Skeletal muscle satellite cell (primary cell): ENCODE results near the gene WASHC3.

Experiments used
- H3K27me3 ChIP-seq: 2 replicates; pipeline ENCODE4 v1.7.0; 2013; ENCODE audit warnings: low read length; ENCODE audit not compliant: control insufficient read depth, insufficient read depth
- H3K36me3 ChIP-seq: 2 replicates; pipeline ENCODE4 v1.7.0; 2013; ENCODE audit warnings: mild to moderate bottlenecking, control low read depth, low read length; ENCODE audit not compliant: insufficient read depth
- H3K4me1 ChIP-seq: 2 replicates; pipeline ENCODE4 v1.7.0; 2013; ENCODE audit warnings: low read length; ENCODE audit not compliant: control insufficient read depth, insufficient read depth
- H3K4me2 ChIP-seq: 2 replicates; pipeline ENCODE4 v1.7.0; 2013; ENCODE audit warnings: mild to moderate bottlenecking, low read length
- H3K4me3 ChIP-seq: 2 replicates; pipeline ENCODE4 v1.7.0; 2013; ENCODE audit warnings: low read length
- H3K9ac ChIP-seq: 2 replicates; pipeline ENCODE4 v1.7.0; 2013; ENCODE audit warnings: mild to moderate bottlenecking, low read depth, low read length, moderate library complexity
- H3K9me3 ChIP-seq: replicated peaks from 2 replicates; pipeline ENCODE4 v1.7.0; 2013; ENCODE audit warnings: mild to moderate bottlenecking, control low read depth, low read length

Gene WASHC3

DNA sequence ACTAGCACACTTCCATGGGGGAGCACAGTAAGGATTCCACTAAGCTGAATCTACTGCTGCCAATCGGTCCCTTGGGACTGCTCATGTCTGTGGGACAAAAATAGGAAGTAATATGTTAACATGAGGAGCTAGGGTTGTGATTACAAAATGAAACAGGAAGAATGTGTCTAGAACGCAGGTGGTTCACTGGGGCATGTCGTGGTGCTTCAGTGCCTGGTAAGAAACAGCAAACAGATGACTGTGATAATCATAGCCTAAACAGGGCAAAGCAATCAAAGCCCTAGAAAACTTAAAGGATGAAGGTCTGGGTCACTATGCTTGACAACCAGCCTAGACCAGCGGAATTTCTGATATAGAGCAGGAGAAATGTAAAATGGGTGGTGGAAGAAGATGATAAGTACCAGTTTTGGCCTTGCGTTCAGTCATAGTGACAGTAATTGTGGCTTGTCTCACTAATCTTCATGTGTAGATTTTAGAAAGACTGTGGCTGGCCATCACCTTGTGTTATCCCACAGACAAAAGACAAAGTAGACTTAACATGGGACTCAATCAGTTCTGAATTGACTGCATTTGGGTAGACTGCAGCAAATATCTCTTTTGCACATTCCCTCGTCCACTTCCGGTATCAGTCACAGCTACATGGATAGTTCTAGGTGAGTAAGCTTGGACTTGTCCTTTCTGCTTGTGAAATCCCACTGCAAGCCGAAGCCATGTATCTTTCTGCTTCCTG lies 51.4 kb downstream of the WASHC3 start:
- H3K27me3 ChIP-seq = no peaks in the 10 kb centered on the region
- no peak overlapping the region for H3K9ac ChIP-seq
- H3K9me3 ChIP-seq = no peaks in the 10 kb centered on the region
- H3K4me3 ChIP-seq = no peak overlapping the region
- peaks cover 3% of the 10 kb centered on the region for H3K36me3 ChIP-seq
- H3K4me1 ChIP-seq = no peaks in the 10 kb centered on the region
- H3K4me2 ChIP-seq = no peak overlapping the region

DNA sequence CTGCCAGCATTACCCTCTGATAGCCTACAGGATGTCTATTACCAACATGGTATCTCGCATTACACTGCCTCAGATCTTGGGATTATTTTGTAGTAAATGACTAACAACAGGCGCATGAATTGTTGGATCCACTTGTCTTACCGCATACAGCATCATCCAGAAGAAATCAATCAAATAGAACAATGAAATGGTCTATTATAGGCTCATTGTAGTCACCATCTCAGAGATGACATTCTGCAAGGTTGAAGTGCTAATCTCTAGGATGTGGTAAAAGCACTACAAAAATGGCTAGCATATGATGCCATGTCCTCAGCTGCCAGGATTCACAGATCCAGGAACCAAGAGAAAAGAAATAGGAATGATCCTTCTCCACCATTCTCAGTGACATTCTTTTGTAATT lies 52.0 kb downstream of the WASHC3 start:
- Histone ChIP-seq H3K36me3 (peaks cover 3% of the 10 kb centered on the region), H3K4me3 (no peak overlapping the region), H3K9ac (no peak overlapping the region), H3K4me2 (no peak overlapping the region), H3K27me3 (no peaks in the 10 kb centered on the region), H3K9me3 (no peaks in the 10 kb centered on the region), H3K4me1 (no peaks in the 10 kb centered on the region)

DNA sequence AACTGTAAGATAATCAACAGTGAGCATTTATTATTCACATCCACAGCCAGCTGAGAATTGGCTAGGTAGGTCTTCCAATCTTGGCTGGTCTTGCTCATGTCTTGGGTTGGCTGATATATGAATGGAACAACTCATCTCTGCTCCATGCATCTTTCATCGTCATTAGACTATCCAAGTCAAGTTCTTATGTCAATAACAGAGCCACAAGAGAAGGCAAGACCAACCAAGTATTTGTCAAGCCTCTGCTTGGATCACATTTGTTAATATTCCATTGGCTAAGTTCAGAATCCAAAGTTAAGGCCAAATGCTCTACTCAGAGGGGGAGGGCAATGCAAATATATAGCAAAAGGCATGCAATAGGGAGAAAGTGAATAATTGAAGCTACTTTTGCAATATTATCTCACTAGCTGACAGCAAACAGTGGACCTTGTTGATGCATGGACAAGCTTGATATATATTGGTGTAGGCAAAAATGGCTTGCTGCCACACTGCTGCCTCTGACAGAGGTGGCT lies 53.1 kb downstream of the WASHC3 start:
- H3K4me1 ChIP-seq = no peaks in the 10 kb centered on the region
- H3K36me3 ChIP-seq = peaks cover 3% of the 10 kb centered on the region
- no peaks in the 10 kb centered on the region for H3K27me3 ChIP-seq
- H3K9me3 ChIP-seq = no peaks in the 10 kb centered on the region
- H3K4me3 ChIP-seq = no peak overlapping the region
- H3K4me2 ChIP-seq = no peak overlapping the region
- H3K9ac ChIP-seq = no peak overlapping the region

DNA sequence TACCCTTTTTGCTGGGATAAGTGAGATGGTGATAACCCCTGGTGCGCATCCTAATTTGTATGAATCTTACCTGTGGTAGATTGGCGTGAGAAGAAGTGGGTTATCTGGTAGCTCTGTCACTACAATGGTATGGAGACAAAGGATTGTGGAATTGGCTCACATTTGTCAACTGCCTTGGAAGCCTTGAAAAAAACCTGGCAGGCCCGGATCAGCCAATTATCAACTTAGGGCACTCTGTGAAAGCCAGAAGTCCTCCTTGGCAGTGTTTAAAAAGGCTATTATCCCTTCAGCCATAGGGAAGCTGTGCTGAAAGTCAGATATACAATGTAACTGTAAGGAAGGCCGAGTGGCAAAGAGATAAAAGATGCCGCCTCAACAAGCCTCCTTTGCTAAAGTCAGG lies 56.5 kb downstream of the WASHC3 start:
- H3K4me3 ChIP-seq = no peak overlapping the region
- H3K4me1 ChIP-seq = no peaks in the 10 kb centered on the region

DNA sequence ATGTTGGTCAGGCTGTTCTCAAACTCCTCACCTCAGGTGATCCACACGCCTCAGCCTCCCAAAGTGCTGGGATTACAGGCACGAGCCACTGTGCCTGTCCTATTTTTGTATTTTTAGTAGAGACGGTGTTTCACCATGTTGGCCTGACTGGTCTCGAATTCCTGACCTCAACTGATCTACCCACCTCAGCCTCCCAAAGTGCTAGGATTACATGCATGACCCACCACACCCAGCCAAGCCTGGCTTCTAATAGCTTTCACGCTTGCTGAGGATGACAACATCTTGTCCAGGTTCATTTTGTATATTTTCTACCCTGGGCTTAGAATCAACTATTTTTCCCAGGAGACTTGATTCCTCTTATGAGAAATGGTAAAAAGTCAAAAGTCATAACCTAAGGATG lies 64.7 kb downstream of the WASHC3 start:
- no peaks in the 10 kb centered on the region for H3K4me1 ChIP-seq
- H3K36me3 ChIP-seq = no peaks in the 10 kb centered on the region
- H3K4me3 ChIP-seq = no peak overlapping the region
- H3K9ac ChIP-seq = no peak overlapping the region
- no peaks in the 10 kb centered on the region for H3K9me3 ChIP-seq
- no peaks in the 10 kb centered on the region for H3K27me3 ChIP-seq
- no peak overlapping the region for H3K4me2 ChIP-seq

More for the DNA sequence above, 56.5 kb downstream of the WASHC3 start:
- H3K9ac ChIP-seq = no peak overlapping the region
- H3K27me3 ChIP-seq = no peaks in the 10 kb centered on the region
- H3K36me3 ChIP-seq = no peaks in the 10 kb centered on the region
- no peak overlapping the region for H3K4me2 ChIP-seq
- H3K9me3 ChIP-seq = no peaks in the 10 kb centered on the region

DNA sequence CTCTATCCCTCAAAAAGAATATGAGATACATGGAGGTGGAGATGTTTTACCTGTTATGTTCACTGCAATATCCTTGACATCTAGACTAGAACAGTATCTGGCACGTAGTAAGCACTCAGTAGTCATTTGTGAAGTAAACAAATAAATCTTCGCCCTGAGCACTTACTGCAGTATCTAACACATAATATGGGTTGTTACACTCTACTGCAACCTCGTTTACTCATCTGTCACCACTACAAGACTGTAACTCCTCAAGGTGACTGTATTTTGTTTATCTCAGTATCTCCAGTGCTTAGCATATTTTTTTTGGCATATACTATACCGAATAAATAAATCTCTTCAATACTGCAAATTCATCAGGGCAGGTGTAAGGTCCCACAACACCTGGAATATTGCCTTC lies 66.1 kb downstream of the WASHC3 start:
- Histone ChIP-seq H3K4me1 (no peaks in the 10 kb centered on the region), H3K4me2 (no peak overlapping the region), H3K36me3 (no peaks in the 10 kb centered on the region), H3K9ac (no peak overlapping the region), H3K9me3 (no peaks in the 10 kb centered on the region), H3K4me3 (no peak overlapping the region), H3K27me3 (no peaks in the 10 kb centered on the region)

DNA sequence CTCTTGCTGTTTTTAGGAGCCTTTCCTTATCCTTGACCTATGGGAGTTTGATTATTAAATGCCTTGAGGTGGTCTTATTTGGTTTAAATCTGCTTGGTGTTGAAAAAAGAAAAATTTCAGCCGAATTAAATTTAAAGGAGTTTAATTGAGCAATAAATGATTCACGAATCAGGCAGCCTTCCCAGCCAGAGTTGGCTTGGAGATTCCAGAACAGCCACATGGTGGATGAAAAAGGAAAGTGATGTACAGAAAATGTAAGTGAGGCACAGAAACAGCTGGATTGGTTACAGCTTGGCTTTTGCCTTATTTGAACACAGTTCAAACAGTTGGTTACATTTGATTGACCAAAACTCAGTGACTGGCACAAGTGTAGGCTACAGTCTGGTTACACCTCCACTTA lies 69.7 kb downstream of the WASHC3 start:
- Histone ChIP-seq H3K4me2 (no peak overlapping the region), H3K4me1 (no peaks in the 10 kb centered on the region), H3K9ac (no peak overlapping the region), H3K27me3 (no peaks in the 10 kb centered on the region), H3K9me3 (no peaks in the 10 kb centered on the region), H3K36me3 (no peaks in the 10 kb centered on the region), H3K4me3 (no peak overlapping the region)

DNA sequence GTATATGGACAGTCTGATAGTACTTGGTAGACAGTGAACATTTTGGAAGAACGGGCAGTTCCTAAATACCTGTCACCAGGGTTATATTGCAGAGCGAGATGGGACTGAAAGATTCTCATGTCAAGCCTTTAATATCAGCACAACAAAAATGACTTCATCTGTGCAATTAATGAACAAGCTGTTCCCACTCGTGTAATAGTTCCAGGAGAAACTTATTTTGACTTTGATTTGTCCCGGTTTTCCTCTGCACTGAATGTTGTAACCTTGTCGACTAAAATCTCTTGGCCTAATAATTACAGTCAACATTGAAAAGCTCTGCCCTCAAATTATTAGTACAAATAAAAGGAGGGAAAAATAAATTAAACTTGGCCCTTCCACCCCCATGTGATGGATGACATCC lies 79.5 kb downstream of the WASHC3 start:
- H3K4me3 ChIP-seq = no peak overlapping the region
- no peak overlapping the region for H3K9ac ChIP-seq
- H3K4me2 ChIP-seq = no peak overlapping the region
- no peaks in the 10 kb centered on the region for H3K36me3 ChIP-seq
- H3K27me3 ChIP-seq = no peaks in the 10 kb centered on the region
- H3K4me1 ChIP-seq = no peaks in the 10 kb centered on the region
- H3K9me3 ChIP-seq = no peaks in the 10 kb centered on the region

DNA sequence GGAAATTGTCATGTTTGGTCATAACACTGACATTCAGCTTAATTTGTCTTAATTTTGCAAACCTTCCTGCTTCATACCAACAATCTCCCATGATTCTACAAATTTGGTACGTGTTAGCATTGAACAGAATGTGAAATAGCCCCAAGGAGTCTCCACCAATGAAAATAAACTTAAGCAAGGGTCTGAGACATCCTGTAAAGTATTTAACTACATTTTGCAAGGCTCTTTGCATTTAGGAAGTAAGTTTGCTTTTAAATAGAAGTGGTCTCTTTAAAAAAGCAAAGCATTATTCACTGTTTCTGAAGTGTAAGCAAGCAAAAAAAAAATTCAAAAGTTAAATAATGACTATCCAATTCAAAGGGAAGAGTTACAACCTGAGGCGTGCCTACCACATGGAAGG lies 79.9 kb downstream of the WASHC3 start:
- no peaks in the 10 kb centered on the region for H3K36me3 ChIP-seq
- H3K4me3 ChIP-seq = no peak overlapping the region
- no peaks in the 10 kb centered on the region for H3K27me3 ChIP-seq
- no peaks in the 10 kb centered on the region for H3K4me1 ChIP-seq
- no peak overlapping the region for H3K4me2 ChIP-seq
- no peak overlapping the region for H3K9ac ChIP-seq
- H3K9me3 ChIP-seq = no peaks in the 10 kb centered on the region

DNA sequence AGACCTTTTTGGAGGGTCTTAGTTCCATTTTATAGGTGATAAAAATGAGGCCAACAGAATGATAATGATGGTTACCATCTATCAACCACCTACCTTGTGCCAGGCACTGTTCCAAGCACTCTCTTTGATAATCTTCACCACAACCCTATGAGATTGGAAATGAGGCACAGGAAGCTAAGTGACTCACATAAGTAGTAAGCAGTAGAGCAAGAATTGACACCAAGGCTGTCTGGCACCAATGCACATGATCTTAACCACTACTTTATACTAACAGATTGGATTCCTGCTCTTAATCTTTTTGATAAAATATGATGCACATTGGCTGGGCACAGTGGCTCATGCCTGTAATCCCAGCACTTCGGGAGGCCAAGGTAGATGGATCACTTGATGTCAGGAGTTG lies 93.0 kb downstream of the WASHC3 start:
- H3K27me3 ChIP-seq = no peaks in the 10 kb centered on the region
- H3K4me2 ChIP-seq = no peak overlapping the region
- no peaks in the 10 kb centered on the region for H3K9me3 ChIP-seq
- no peaks in the 10 kb centered on the region for H3K36me3 ChIP-seq
- no peak overlapping the region for H3K9ac ChIP-seq
- H3K4me1 ChIP-seq = no peaks in the 10 kb centered on the region
- no peak overlapping the region for H3K4me3 ChIP-seq

DNA sequence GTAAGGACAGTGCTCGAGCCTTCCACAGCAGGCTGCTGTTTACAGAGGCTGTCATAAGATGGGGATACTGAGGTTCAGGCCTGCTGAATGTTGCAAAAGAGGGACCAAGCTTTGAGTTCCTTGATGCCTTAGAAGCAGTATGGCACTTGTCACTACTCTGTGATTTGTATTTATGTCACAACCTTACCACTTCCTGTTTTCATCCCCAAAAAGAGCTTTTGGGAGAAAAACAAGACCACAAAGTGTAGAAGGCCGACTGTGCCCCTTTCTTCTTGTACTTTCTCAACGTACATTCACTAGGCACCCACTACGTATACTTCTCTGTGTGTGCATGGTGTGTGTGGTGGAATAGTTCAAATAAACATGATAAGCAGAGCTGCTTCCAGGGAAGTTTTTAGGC lies 94.3 kb downstream of the WASHC3 start:
- H3K9me3 ChIP-seq = no peaks in the 10 kb centered on the region
- no peak overlapping the region for H3K4me3 ChIP-seq
- H3K27me3 ChIP-seq = no peaks in the 10 kb centered on the region
- no peaks in the 10 kb centered on the region for H3K36me3 ChIP-seq
- no peak overlapping the region for H3K4me2 ChIP-seq
- H3K4me1 ChIP-seq = no peaks in the 10 kb centered on the region
- no peak overlapping the region for H3K9ac ChIP-seq

DNA sequence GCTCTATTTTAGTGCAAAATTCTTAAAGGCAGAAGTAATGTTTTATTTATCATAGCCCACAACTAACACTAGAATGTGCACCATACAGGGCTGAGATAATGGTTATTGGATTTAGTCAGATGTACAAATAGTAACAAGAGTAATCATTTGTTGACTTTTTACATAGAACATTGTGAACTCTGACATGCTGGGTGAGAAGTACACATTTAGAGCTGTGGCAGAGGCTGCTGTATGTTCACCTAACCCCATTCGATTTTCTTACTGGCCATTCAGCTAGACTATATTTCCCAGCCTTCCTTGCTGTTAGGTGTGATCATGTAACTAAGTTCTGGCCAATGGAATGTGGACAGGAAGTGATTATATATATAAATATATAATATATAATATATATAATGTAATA lies 95.3 kb downstream of the WASHC3 start:
- no peak overlapping the region for H3K9ac ChIP-seq
- H3K36me3 ChIP-seq = no peaks in the 10 kb centered on the region
- no peaks in the 10 kb centered on the region for H3K9me3 ChIP-seq
- H3K4me1 ChIP-seq = no peaks in the 10 kb centered on the region
- H3K27me3 ChIP-seq = no peaks in the 10 kb centered on the region
- H3K4me2 ChIP-seq = no peak overlapping the region
- H3K4me3 ChIP-seq = no peak overlapping the region
